Calu3 (cell line): ENCODE data around the gene C5orf34. TPM values are rescaled to one million over a fixed set of nuclear protein-coding genes. Genes with fewer than 3 reads are reported as not detected.

Experiments used
- BruUV-seq: library from RNA; stranded (reverse); fragments of 400-500 nt; replicated peaks from 2 replicates; lab custom pipeline; 2021; lab: Mats Ljungman, UMichigan
- CTCF ChIA-PET: fragments of 300-600 bp; sonication (Branson Sonifier 250); formaldehyde crosslinking; loops from one replicate; lab custom pipeline; 2022; ENCODE audit warnings: antibody characterized with exemption; lab: Charles Lee
- DNase-seq: peaks from one replicate; pipeline ENCODE4 v3.0.0; 2022
- H3K27ac Mint-ChIP-seq: one replicate; pipeline ENCODE4 v1.8.0; 2022; ENCODE audit warnings: mixed read lengths; ENCODE audit not compliant: unreplicated experiment
- H3K27me3 Mint-ChIP-seq: one replicate; pipeline ENCODE4 v1.8.0; 2022; ENCODE audit warnings: mixed read lengths; ENCODE audit not compliant: unreplicated experiment
- H3K36me3 Mint-ChIP-seq: one replicate; pipeline ENCODE4 v1.8.0; 2022; ENCODE audit warnings: mild to moderate bottlenecking, moderate library complexity, mixed read lengths; ENCODE audit not compliant: insufficient read depth, unreplicated experiment
- H3K4me1 Mint-ChIP-seq: one replicate; pipeline ENCODE4 v1.8.0; 2022; ENCODE audit warnings: mild to moderate bottlenecking, low read depth, mixed read lengths; ENCODE audit not compliant: unreplicated experiment
- H3K4me3 Mint-ChIP-seq: one replicate; pipeline ENCODE4 v1.8.0; 2022; ENCODE audit warnings: mild to moderate bottlenecking, low read depth, moderate library complexity, mixed read lengths; ENCODE audit not compliant: unreplicated experiment
- H3K9me3 Mint-ChIP-seq: one replicate; pipeline ENCODE4 v1.8.0; 2022; ENCODE audit warnings: low read depth, mixed read lengths; ENCODE audit not compliant: unreplicated experiment
- intact Hi-C: fragments of 100-400 bp; cut with micrococcal nuclease; formaldehyde crosslinking; loops from one replicate; pipeline ENCODE4 v1.10.0; 2022; ENCODE audit not compliant: unreplicated experiment
- total RNA-seq: library from RNA; stranded (reverse); gene quantifications from 2 replicates; pipeline ENCODE4 v1.2.3, GENCODE V29; 2022
- TF ChIP-seq, protein P1 (sequence below): fragments of 200-600 bp; IDR thresholded peaks from one replicate; pipeline ENCODE4 v1.8.0; 2022; ENCODE audit warnings: antibody characterized with exemption; ENCODE audit not compliant: unreplicated experiment

Gene C5orf34
- total RNA-seq, 1 experiment from 2014 or later: 6.9 TPM

DNA sequence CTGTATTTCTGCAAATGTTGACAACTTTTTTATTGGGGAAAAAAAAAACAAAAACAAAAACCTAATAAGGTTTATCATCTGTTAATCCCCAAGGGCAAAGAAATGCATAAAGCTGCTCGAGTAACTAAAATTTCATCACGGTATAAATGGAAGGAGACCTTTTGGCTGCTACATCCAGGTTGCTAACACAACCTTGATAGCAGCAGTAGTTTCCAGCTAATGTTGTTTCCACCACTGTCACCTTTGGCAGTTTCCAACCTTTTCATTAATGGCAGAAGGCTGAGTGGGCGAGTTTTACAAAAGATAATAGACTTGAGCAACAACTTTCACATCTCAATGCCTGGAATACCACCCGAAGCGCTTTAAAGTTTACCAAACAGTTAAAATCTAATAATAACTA, 33.4 kb upstream of the C5orf34 start:
- TF ChIP-seq, protein P1, sequence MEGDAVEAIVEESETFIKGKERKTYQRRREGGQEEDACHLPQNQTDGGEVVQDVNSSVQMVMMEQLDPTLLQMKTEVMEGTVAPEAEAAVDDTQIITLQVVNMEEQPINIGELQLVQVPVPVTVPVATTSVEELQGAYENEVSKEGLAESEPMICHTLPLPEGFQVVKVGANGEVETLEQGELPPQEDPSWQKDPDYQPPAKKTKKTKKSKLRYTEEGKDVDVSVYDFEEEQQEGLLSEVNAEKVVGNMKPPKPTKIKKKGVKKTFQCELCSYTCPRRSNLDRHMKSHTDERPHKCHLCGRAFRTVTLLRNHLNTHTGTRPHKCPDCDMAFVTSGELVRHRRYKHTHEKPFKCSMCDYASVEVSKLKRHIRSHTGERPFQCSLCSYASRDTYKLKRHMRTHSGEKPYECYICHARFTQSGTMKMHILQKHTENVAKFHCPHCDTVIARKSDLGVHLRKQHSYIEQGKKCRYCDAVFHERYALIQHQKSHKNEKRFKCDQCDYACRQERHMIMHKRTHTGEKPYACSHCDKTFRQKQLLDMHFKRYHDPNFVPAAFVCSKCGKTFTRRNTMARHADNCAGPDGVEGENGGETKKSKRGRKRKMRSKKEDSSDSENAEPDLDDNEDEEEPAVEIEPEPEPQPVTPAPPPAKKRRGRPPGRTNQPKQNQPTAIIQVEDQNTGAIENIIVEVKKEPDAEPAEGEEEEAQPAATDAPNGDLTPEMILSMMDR: no peak
- no peak overlapping the region for H3K27ac Mint-ChIP-seq
- no peak for DNase-seq
- CTCF ChIA-PET: no interaction called here
- intact Hi-C loops: no loop called here
- H3K9me3 Mint-ChIP-seq: no peaks in the 10 kb centered on the region
- H3K4me3 Mint-ChIP-seq: no peak overlapping the region
- no peaks in the 10 kb centered on the region for H3K27me3 Mint-ChIP-seq
- H3K4me1 Mint-ChIP-seq: peaks cover 9% of the 10 kb centered on the region
- no TSS peak for BruUV-seq
- H3K36me3 Mint-ChIP-seq: peaks cover 34% of the 10 kb centered on the region

GRCh38 chr5:43547532-43547931, 32.6 kb upstream of the C5orf34 start:
- Mint-ChIP-seq H3K4me3 (no peak overlapping the region), H3K36me3 (peaks cover 34% of the 10 kb centered on the region), H3K27me3 (no peaks in the 10 kb centered on the region), H3K4me1 (peaks cover 9% of the 10 kb centered on the region), H3K27ac (no peak overlapping the region), H3K9me3 (no peaks in the 10 kb centered on the region)
- intact Hi-C loops: no loop called here
- BruUV-seq: no TSS peak
- CTCF ChIA-PET: no interaction called here
- DNase-seq: no peak
- TF ChIP-seq, protein P1: no peak

- H3K27me3 Mint-ChIP-seq: no peaks in the 10 kb centered on the region
- CTCF ChIA-PET: no interaction called here
- H3K36me3 Mint-ChIP-seq: peaks cover 43% of the 10 kb centered on the region
- H3K4me3 Mint-ChIP-seq: no peak overlapping the region
- intact Hi-C loops: no loop called here
- no TSS peak for BruUV-seq
- no peak overlapping the region for H3K27ac Mint-ChIP-seq
- DNase-seq: no peak
- TF ChIP-seq, protein P1: no peak
- H3K9me3 Mint-ChIP-seq: no peaks in the 10 kb centered on the region
- peaks cover 9% of the 10 kb centered on the region for H3K4me1 Mint-ChIP-seq
Measured at GRCh38 chr5:43543434-43543833, 28.5 kb upstream of the C5orf34 start.

DNA sequence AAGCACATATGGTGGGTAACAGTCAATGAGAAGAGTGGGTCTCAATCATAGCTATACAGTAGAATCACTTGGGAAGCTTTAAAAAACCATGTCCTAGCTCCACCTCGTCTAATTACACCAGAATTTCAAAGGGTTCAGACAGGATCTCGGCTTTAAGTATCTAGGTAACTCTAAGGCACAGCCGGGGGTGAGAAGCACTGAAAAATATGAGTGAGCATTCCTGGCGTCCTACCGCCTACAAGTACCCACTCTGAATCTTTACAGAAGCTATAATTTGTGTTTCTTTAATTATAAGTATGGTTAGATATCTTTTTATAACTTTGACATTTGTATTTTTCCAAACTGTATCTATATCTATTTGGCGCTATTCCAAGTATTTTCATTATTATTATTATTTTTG, 25.8 kb upstream of the C5orf34 start:
- Mint-ChIP-seq H3K36me3 (peaks cover 42% of the 10 kb centered on the region), H3K4me3 (no peak overlapping the region), H3K27ac (no peak overlapping the region), H3K4me1 (peaks cover 9% of the 10 kb centered on the region), H3K9me3 (no peaks in the 10 kb centered on the region), H3K27me3 (no peaks in the 10 kb centered on the region)
- intact Hi-C loops: no loop called here
- CTCF ChIA-PET: no interaction called here
- no peak for DNase-seq
- no TSS peak for BruUV-seq
- TF ChIP-seq, protein P1: no peak
